ENCODE results near the gene CD200. TPM values are rescaled to one million over a fixed set of nuclear protein-coding genes. Genes with fewer than 3 reads are reported as not detected.
"Not testable (repeated sequence)": the region's sequence is repeated elsewhere in the genome, so short reads cannot be mapped to it uniquely, and the experiment has no call there.

CD200 gene
- total RNA-seq, 1 experiment from 2014 or later = not detected

- DNase-seq (ENCODE audit: low read depth) = no peak
These were observed 25.2 kb downstream of the CD200 start for GRCh38 chr3:112357930-112358780.

- no peak for DNase-seq (ENCODE audit: low read depth)
These were observed 27.6 kb downstream of the CD200 start for GRCh38 chr3:112360561-112360960.

DNA sequence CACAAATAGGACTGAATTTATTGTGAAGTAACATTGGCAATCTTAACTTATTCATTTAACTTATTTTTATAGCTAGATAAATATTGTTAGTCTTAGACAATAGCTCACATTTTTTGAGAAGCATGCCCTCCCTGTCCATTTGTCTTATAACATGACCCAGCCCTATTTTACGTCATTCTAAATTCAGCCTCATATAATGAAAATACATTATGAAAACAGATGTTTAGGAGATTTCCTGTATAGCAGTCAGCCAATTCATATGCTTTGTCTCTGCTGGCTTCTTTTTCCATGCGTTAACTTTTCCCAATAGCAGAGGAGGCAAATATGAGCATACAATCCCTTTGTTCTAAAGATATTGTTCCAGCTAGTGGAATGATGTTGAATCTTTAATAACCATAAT is 29.3 kb downstream of the CD200 start:
- no peak for DNase-seq (ENCODE audit: low read depth)

- DNase-seq (ENCODE audit: low read depth) = no peak
These were observed 31.3 kb downstream of the CD200 start for GRCh38 chr3:112364291-112364690.

GRCh38 chr3:112365035-112365434 is 32.1 kb downstream of the CD200 start:
- no peak for DNase-seq (ENCODE audit: low read depth)

- DNase-seq (ENCODE audit: low read depth) = peak; percentile 67
These were observed 32.7 kb downstream of the CD200 start for GRCh38 chr3:112365636-112366035.

GRCh38 chr3:112366522-112366921 is 33.6 kb downstream of the CD200 start:
- no peak for DNase-seq (ENCODE audit: low read depth)

DNA sequence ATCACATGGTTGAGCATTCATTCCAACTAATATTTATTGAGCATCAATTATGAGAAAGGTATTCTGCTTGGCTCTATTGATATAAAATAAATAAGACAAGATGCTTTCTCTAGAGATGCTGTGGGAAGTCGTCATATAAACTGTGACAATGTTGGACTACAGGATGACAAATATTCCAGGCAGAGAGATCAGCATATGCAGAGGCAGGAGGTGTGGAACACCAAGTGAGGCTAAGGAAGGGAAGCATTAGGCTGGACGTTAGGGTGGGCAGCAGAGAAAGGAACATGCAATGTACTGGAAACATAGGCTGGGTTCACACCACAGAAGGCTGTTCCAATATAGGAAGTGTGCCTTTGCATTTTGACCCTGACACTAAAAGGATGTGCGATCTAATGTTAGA is 38.6 kb downstream of the CD200 start:
- DNase-seq (ENCODE audit: low read depth) = no peak

DNA sequence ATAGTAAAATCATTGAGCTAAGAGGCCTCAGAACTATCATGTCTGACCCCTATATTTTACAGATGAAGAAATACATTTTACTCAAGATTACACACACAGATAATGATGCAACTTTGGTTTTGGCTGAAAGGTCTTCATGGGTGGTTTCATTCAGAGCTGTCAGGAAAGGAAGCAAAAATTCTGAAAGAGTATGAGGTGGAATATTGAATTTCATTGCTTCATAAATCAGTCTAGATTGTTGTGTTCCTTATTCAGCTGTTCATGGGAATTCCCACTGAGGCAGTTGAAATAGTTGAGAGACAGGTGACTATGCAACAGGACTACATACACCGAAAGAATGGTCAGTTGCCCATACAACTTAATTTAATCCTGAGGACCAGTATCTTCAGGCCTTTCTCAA is 39.4 kb downstream of the CD200 start:
- DNase-seq (ENCODE audit: low read depth) = no peak

GRCh38 chr3:112373476-112373875 is 40.5 kb downstream of the CD200 start:
- no peak for DNase-seq (ENCODE audit: low read depth)

GRCh38 chr3:112373924-112374323 is 41.0 kb downstream of the CD200 start:
- DNase-seq (ENCODE audit: low read depth) = no peak

DNA sequence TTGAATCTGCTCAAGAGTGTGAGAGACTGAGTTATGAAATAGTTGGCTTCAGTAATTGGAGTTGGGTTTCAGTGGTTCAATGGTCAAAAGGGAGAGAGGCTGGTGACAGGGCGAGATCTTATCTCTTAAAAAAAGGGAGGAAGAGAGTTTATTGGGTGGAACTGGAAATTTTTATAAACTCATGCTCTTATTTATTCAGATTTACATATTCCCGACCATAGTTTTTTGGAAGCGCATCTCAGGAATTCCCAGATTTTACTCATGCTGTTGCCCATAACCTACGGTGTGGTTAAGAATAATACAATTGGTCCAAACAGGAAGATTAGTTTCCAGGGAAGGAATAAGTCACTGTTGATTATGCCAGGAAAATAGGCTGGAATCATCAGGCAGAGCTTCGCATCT is 41.4 kb downstream of the CD200 start:
- no peak for DNase-seq (ENCODE audit: low read depth)

GRCh38 chr3:112375117-112375516 is 42.2 kb downstream of the CD200 start:
- no peak for DNase-seq (ENCODE audit: low read depth)

- DNase-seq (ENCODE audit: low read depth) = no peak
These were observed 43.4 kb downstream of the CD200 start for GRCh38 chr3:112376241-112376911.

DNA sequence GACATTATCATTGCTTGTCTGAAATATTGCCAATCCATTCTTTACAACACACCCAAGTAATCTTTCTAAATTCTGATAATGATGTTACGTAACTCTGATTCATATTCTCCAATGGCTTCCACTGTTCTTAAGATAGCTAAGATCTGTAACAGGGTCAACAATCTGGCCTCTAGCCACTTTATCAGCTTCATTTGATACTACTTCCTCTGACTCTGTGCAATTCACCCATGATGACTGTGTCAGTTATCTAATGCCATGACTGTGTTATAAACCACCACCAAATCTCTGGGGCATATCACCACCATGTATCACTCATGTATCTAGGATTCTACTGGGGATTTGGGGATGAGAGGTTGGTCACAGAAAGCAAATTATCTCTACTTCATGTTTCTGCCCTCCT is 44.0 kb downstream of the CD200 start:
- DNase-seq (ENCODE audit: low read depth) = peak; percentile 63

DNA sequence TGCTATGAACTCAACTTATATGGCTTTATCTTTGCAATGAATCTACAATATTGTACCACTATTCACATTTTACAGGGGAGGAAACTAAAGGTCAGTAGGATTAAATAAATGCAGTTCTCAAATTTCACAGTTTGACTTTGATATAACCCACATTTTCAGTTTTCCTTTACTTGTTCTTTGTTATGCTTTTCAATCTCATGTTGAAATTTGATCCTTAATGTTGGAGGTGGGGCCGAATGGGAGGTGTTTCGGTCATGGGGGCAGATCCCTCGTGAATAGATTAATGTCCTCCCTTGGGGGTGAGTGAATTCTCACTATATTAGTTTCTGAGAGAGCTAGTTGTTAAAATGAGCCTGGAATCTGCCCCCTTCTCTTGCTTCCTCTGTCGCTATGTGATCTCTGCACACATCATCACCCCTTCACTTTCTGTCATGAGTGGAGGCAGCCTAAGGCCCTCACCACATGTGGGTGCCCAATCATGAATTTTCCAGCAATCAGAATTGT is 44.7 kb downstream of the CD200 start:
- DNase-seq (ENCODE audit: low read depth) = peak; percentile 29

DNA sequence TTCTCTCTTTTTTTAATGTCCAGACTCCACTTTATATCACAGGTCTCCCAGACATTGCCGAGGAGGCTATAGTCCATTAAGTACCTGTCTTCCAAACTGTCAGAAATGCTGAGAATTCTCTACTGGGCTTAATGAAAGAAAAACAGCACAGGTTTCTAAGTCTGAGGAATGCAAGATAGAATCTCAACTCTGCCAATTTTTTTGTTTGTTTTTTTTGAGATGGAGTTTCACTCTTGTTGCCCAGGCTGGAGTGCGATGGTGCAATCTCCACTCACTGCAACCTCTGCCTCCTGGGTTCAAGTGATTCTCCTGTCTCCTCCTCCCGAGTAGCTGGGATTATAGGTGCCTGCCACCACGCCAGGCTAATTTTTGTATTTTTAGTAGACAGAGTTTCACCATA is 45.4 kb downstream of the CD200 start:
- DNase-seq (ENCODE audit: low read depth) = not testable (repeated sequence)

- DNase-seq (ENCODE audit: low read depth) = peak; percentile 66
These were observed 46.2 kb downstream of the CD200 start for GRCh38 chr3:112379020-112379690.

- DNase-seq (ENCODE audit: low read depth) = peak; percentile 21
These were observed 49.0 kb downstream of the CD200 start for GRCh38 chr3:112381673-112382542.

- no peak for DNase-seq (ENCODE audit: low read depth)
These were observed 49.7 kb downstream of the CD200 start for GRCh38 chr3:112382543-112383160.

GRCh38 chr3:112384769-112385168 is 51.8 kb downstream of the CD200 start:
- DNase-seq (ENCODE audit: low read depth) = no peak
